ENCODE measurements around the gene IRF3. TPM values are rescaled to one million over a fixed set of nuclear protein-coding genes. Genes with fewer than 3 reads are reported as not detected.

IRF3 gene
- total RNA-seq, 2 experiments from 2014 or later, result 90.8 to 108 TPM

- intact Hi-C loops (cut with micrococcal nuclease), result no loop called here
- ChIA-PET POLR2A (no interaction called here), CTCF (no interaction called here)
- H3K27me3 Mint-ChIP-seq, result no peaks in the 10 kb centered on the region
- no peaks in the 10 kb centered on the region for H3K9me3 Mint-ChIP-seq
- H3K4me1 Mint-ChIP-seq (ENCODE audit: low read depth), result no peaks in the 10 kb centered on the region
- ATAC-seq, result no peak
- H3K27ac Mint-ChIP-seq, result no peak overlapping the region
- no peak for TF ChIP-seq CTCF (IDR thresholded peaks at IDR 0.05)
- no peak overlapping the region for H3K4me3 Mint-ChIP-seq
- H3K36me3 Mint-ChIP-seq (ENCODE audit: low read depth), result no peaks in the 10 kb centered on the region
- no peak for DNase-seq
These were observed 40.3 kb upstream of the IRF3 start for GRCh38 chr19:49705919-49706318.

GRCh38 chr19:49704888-49705642 lies 39.4 kb upstream of the IRF3 start:
- intact Hi-C loops (cut with micrococcal nuclease), result no loop called here
- Mint-ChIP-seq H3K27me3 (no peaks in the 10 kb centered on the region), H3K4me1 (ENCODE audit: low read depth) (no peaks in the 10 kb centered on the region), H3K9me3 (no peaks in the 10 kb centered on the region), H3K27ac (no peak overlapping the region), H3K36me3 (ENCODE audit: low read depth) (no peaks in the 10 kb centered on the region), H3K4me3 (no peak overlapping the region)
- TF ChIP-seq CTCF (IDR thresholded peaks at IDR 0.05), result no peak
- POLR2A ChIA-PET, result interaction anchor here (0.7 to 1.9 kb wide), 2 partner anchors 15 to 36 kb away, joined by 3 to 6 read pairs; partner anchors contain the start of gene ADM5
- DNase-seq (no peak), ATAC-seq (no peak)
- CTCF ChIA-PET, result no interaction called here

- ChIA-PET CTCF (no interaction called here), POLR2A (interaction anchor here (1.2 kb wide), 1 partner anchor 16 kb away, joined by 3 read pairs; no protein-coding TSS in a partner anchor)
- H3K27me3 Mint-ChIP-seq, result no peaks in the 10 kb centered on the region
- intact Hi-C loops (cut with micrococcal nuclease), result no loop called here
- DNase-seq, result no peak
- no peak for TF ChIP-seq CTCF (IDR thresholded peaks at IDR 0.05)
- H3K27ac Mint-ChIP-seq, result no peak overlapping the region
- no peak for ATAC-seq
- no peak overlapping the region for H3K4me3 Mint-ChIP-seq
- H3K4me1 Mint-ChIP-seq (ENCODE audit: low read depth), result no peaks in the 10 kb centered on the region
- no peaks in the 10 kb centered on the region for H3K9me3 Mint-ChIP-seq
- no peaks in the 10 kb centered on the region for H3K36me3 Mint-ChIP-seq (ENCODE audit: low read depth)
These were observed 35.7 kb upstream of the IRF3 start for GRCh38 chr19:49701271-49701786.

- intact Hi-C loops (cut with micrococcal nuclease), result no loop called here
- DNase-seq (no peak), ATAC-seq (no peak)
- Mint-ChIP-seq H3K36me3 (ENCODE audit: low read depth) (no peaks in the 10 kb centered on the region), H3K4me3 (no peak overlapping the region), H3K27me3 (no peaks in the 10 kb centered on the region), H3K4me1 (ENCODE audit: low read depth) (no peaks in the 10 kb centered on the region), H3K9me3 (no peaks in the 10 kb centered on the region), H3K27ac (no peak overlapping the region)
- POLR2A ChIA-PET, result interaction anchor here (1.6 kb wide), 1 partner anchor 16 kb away, joined by 6 read pairs; no protein-coding TSS in a partner anchor
- TF ChIP-seq CTCF (IDR thresholded peaks at IDR 0.05), result no peak
- CTCF ChIA-PET, result interaction anchor here (0.7 to 3.3 kb wide), 2 partner anchors 17 to 22 kb away, joined by 3 to 11 read pairs; no protein-coding TSS in a partner anchor
These were observed 34.9 kb upstream of the IRF3 start for GRCh38 chr19:49700563-49700962.

- H3K4me3 Mint-ChIP-seq, result no peak overlapping the region
- ChIA-PET POLR2A (interaction anchor here (1.6 kb wide), 1 partner anchor 15 kb away, joined by 6 read pairs; no protein-coding TSS in a partner anchor), CTCF (interaction anchor here (1.6 to 3.3 kb wide), 4 partner anchors 10 to 27 kb away, joined by 4 to 11 read pairs (median 5); partner anchors contain the start of gene ADM5)
- no peaks in the 10 kb centered on the region for H3K36me3 Mint-ChIP-seq (ENCODE audit: low read depth)
- no peaks in the 10 kb centered on the region for H3K9me3 Mint-ChIP-seq
- H3K4me1 Mint-ChIP-seq (ENCODE audit: low read depth), result no peaks in the 10 kb centered on the region
- H3K27ac Mint-ChIP-seq, result no peak overlapping the region
- no peak for TF ChIP-seq CTCF (IDR thresholded peaks at IDR 0.05)
- H3K27me3 Mint-ChIP-seq, result no peaks in the 10 kb centered on the region
- intact Hi-C loops (cut with micrococcal nuclease), result no loop called here
- no peak for DNase-seq
- ATAC-seq, result no peak
These were observed 33.7 kb upstream of the IRF3 start for GRCh38 chr19:49699364-49699763.
